ENCODE data around the gene HSPA9. TPM values are rescaled to one million over a fixed set of nuclear protein-coding genes. Genes with fewer than 3 reads are reported as not detected.

HSPA9 gene
- total RNA-seq, 1 donor from 2014 or later, result 160 TPM

- TF ChIP-seq, protein P1, sequence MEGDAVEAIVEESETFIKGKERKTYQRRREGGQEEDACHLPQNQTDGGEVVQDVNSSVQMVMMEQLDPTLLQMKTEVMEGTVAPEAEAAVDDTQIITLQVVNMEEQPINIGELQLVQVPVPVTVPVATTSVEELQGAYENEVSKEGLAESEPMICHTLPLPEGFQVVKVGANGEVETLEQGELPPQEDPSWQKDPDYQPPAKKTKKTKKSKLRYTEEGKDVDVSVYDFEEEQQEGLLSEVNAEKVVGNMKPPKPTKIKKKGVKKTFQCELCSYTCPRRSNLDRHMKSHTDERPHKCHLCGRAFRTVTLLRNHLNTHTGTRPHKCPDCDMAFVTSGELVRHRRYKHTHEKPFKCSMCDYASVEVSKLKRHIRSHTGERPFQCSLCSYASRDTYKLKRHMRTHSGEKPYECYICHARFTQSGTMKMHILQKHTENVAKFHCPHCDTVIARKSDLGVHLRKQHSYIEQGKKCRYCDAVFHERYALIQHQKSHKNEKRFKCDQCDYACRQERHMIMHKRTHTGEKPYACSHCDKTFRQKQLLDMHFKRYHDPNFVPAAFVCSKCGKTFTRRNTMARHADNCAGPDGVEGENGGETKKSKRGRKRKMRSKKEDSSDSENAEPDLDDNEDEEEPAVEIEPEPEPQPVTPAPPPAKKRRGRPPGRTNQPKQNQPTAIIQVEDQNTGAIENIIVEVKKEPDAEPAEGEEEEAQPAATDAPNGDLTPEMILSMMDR (IDR thresholded peaks at IDR 0.05; ENCODE audit: unreplicated experiment), result no peak
- Mint-ChIP-seq H3K36me3 (peaks cover 23% of the 10 kb centered on the region), H3K9me3 (no peaks in the 10 kb centered on the region), H3K27ac (peak overlapping the region; percentile 13), H3K4me1 (peaks cover 3% of the 10 kb centered on the region), H3K4me3 (no peak overlapping the region), H3K27me3 (ENCODE audit: low read depth) (no peaks in the 10 kb centered on the region)
- no peak for DNase-seq (ENCODE audit: low spot score in 2 of 2, unreplicated experiment in 2 of 2)
Measured at GRCh38 chr5:138533973-138534941, 40.9 kb downstream of the HSPA9 start.

GRCh38 chr5:138529812-138530211, 45.4 kb downstream of the HSPA9 start:
- no peaks in the 10 kb centered on the region for H3K27me3 Mint-ChIP-seq (ENCODE audit: low read depth)
- peaks cover 18% of the 10 kb centered on the region for H3K4me1 Mint-ChIP-seq
- H3K9me3 Mint-ChIP-seq, result no peaks in the 10 kb centered on the region
- no peak for DNase-seq (ENCODE audit: low spot score in 2 of 2, unreplicated experiment in 2 of 2)
- H3K4me3 Mint-ChIP-seq, result no peak overlapping the region
- TF ChIP-seq, protein P1 (IDR thresholded peaks at IDR 0.05; ENCODE audit: unreplicated experiment), result no peak
- H3K27ac Mint-ChIP-seq, result peak overlapping the region; percentile 15
- H3K36me3 Mint-ChIP-seq, result peaks cover 18% of the 10 kb centered on the region

DNA sequence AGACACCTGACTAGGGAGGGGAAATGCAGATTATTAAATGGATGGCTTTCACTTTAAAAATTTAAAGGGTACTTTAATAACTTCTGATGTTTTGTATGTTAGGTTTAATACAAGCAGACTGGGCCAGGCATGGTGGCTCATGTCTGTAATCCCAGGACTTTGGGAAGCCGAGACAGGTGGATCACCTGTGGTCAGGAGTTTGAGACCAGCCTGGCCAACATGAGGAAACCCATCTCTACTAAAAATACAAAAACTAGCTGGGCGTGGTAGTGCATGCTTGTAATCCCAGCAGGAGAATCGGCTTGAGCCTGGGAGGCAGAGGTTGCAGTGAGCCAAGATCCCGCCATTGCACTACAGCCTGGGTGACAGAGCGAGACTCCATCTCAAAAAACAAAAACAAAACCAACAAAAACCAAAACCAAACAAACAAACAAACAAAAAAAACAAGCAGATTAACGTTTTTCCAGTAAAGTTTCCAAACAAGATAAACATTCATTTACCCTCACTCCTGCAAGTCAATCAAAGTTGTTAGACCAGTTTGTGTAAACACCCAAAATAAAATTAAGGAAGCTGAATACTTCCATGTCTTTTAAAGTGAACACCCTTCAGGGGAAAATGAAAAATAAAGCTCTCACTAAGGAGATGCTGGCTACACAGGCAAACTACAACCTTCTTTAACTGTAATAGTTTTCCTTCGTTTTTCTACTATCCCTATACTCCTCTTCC, 46.3 kb downstream of the HSPA9 start:
- H3K4me1 Mint-ChIP-seq, result peaks cover 18% of the 10 kb centered on the region
- TF ChIP-seq, protein P1 (IDR thresholded peaks at IDR 0.05; ENCODE audit: unreplicated experiment), result no peak
- H3K4me3 Mint-ChIP-seq, result no peak overlapping the region
- no peak for DNase-seq (ENCODE audit: low spot score in 2 of 2, unreplicated experiment in 2 of 2)
- no peaks in the 10 kb centered on the region for H3K27me3 Mint-ChIP-seq (ENCODE audit: low read depth)
- H3K9me3 Mint-ChIP-seq, result no peaks in the 10 kb centered on the region
- peak overlapping the region; percentile 77 for H3K27ac Mint-ChIP-seq
- H3K36me3 Mint-ChIP-seq, result peaks cover 14% of the 10 kb centered on the region

- no peak for DNase-seq (ENCODE audit: low spot score in 2 of 2, unreplicated experiment in 2 of 2)
- Mint-ChIP-seq H3K36me3 (peaks cover 10% of the 10 kb centered on the region), H3K27me3 (ENCODE audit: low read depth) (no peaks in the 10 kb centered on the region), H3K4me3 (no peak overlapping the region), H3K9me3 (no peaks in the 10 kb centered on the region), H3K27ac (peak overlapping the region; percentile 53), H3K4me1 (peaks cover 18% of the 10 kb centered on the region)
- TF ChIP-seq, protein P1 (IDR thresholded peaks at IDR 0.05; ENCODE audit: unreplicated experiment), result no peak
Measured at GRCh38 chr5:138528208-138528607, 47.0 kb downstream of the HSPA9 start.

DNA sequence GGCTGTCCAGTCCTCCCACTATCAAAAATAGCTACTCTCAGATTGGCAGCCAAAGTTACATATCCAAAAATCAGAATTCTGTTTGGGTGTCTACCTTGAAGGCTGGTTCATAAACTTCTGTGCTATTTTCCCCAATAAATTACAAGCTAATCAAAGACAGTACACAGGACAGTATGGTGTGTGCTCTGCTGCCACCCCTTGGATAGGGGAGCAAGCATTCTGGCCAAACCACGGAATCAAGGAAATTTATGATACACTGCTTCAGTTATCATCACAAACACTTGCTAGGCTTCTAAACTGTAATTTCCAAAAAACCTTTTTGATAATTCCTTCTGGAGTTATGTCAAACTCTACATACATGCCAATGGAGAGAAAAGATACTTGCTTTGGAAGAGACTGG, 48.0 kb downstream of the HSPA9 start:
- H3K36me3 Mint-ChIP-seq, result peaks cover 2% of the 10 kb centered on the region
- TF ChIP-seq, protein P1 (IDR thresholded peaks at IDR 0.05; ENCODE audit: unreplicated experiment), result no peak
- H3K27me3 Mint-ChIP-seq (ENCODE audit: low read depth), result no peaks in the 10 kb centered on the region
- peaks cover 18% of the 10 kb centered on the region for H3K4me1 Mint-ChIP-seq
- H3K9me3 Mint-ChIP-seq, result no peaks in the 10 kb centered on the region
- peak overlapping the region; percentile 27 for H3K27ac Mint-ChIP-seq
- DNase-seq (ENCODE audit: low spot score in 2 of 2, unreplicated experiment in 2 of 2), result no peak
- no peak overlapping the region for H3K4me3 Mint-ChIP-seq

Measured in mesothelial cell of epicardium (in vitro differentiated cells).